Calu3 (cell line): ENCODE data around the gene KRTAP10-6. TPM values are rescaled to one million over a fixed set of nuclear protein-coding genes. Genes with fewer than 3 reads are reported as not detected.

Experiments used
- BruUV-seq: library from RNA; stranded (reverse); fragments of 400-500 nt; replicated peaks from 2 replicates; lab custom pipeline; 2021; lab: Mats Ljungman, UMichigan
- CTCF ChIA-PET: fragments of 300-600 bp; sonication (Branson Sonifier 250); formaldehyde crosslinking; loops from one replicate; lab custom pipeline; 2022; ENCODE audit warnings: antibody characterized with exemption; lab: Charles Lee
- DNase-seq: peaks from one replicate; pipeline ENCODE4 v3.0.0; 2022
- H3K27ac Mint-ChIP-seq: one replicate; pipeline ENCODE4 v1.8.0; 2022; ENCODE audit warnings: mixed read lengths; ENCODE audit not compliant: unreplicated experiment
- H3K27me3 Mint-ChIP-seq: one replicate; pipeline ENCODE4 v1.8.0; 2022; ENCODE audit warnings: mixed read lengths; ENCODE audit not compliant: unreplicated experiment
- H3K36me3 Mint-ChIP-seq: one replicate; pipeline ENCODE4 v1.8.0; 2022; ENCODE audit warnings: mild to moderate bottlenecking, moderate library complexity, mixed read lengths; ENCODE audit not compliant: insufficient read depth, unreplicated experiment
- H3K4me1 Mint-ChIP-seq: one replicate; pipeline ENCODE4 v1.8.0; 2022; ENCODE audit warnings: mild to moderate bottlenecking, low read depth, mixed read lengths; ENCODE audit not compliant: unreplicated experiment
- H3K4me3 Mint-ChIP-seq: one replicate; pipeline ENCODE4 v1.8.0; 2022; ENCODE audit warnings: mild to moderate bottlenecking, low read depth, moderate library complexity, mixed read lengths; ENCODE audit not compliant: unreplicated experiment
- H3K9me3 Mint-ChIP-seq: one replicate; pipeline ENCODE4 v1.8.0; 2022; ENCODE audit warnings: low read depth, mixed read lengths; ENCODE audit not compliant: unreplicated experiment
- intact Hi-C: fragments of 100-400 bp; cut with micrococcal nuclease; formaldehyde crosslinking; loops from one replicate; pipeline ENCODE4 v1.10.0; 2022; ENCODE audit not compliant: unreplicated experiment
- total RNA-seq: library from RNA; stranded (reverse); gene quantifications from 2 replicates; pipeline ENCODE4 v1.2.3, GENCODE V29; 2022
- TF ChIP-seq, protein P1 (sequence below): fragments of 200-600 bp; IDR thresholded peaks from one replicate; pipeline ENCODE4 v1.8.0; 2022; ENCODE audit warnings: antibody characterized with exemption; ENCODE audit not compliant: unreplicated experiment

Gene KRTAP10-6
- total RNA-seq, 1 experiment from 2014 or later, result not detected

DNA sequence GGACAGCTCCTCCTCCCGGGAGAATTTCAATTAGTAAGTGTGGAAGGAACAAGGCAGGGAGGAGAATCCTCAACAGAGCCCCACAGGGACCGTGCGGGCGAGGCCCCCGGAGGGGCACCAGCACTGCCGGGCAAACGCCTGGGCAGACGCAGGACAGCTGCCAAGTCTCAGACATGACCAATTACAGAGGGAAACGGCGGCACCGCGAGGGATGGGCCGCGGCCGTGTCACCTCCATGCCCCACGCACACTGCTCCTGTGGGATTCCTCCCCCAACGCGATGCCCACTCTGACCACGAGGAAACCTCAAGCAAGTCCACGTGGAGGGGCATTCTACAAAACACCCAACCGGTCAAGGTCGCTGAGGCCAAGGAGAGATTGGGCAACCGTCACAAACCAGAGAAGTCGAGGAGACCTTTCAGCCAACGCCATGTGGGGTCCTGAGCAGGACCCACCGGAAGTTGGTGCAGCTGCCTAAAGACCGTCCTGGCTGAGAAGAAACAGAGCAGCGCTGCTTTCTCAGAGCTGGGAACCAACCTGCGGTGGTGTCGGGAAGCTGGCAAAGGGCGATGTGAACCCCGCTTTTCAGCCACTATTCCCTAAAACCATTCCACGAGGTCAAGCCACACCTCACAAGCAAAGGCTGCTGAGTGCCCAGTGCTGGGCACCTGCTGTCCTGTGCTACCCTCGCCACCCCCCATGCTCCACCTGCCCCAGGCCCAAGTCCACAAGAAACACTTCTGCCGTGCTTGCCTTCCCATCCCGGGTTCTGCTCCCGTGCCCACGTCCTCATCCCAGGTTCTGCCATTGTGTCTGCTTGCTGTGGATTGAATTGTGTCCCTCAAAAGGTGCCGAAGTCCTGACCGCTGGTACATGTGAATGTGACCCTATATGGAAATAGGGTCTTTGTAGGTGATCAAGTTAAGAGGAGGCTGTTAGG, 20.2 kb downstream of the KRTAP10-6 start:
- CTCF ChIA-PET, result no interaction called here

DNA sequence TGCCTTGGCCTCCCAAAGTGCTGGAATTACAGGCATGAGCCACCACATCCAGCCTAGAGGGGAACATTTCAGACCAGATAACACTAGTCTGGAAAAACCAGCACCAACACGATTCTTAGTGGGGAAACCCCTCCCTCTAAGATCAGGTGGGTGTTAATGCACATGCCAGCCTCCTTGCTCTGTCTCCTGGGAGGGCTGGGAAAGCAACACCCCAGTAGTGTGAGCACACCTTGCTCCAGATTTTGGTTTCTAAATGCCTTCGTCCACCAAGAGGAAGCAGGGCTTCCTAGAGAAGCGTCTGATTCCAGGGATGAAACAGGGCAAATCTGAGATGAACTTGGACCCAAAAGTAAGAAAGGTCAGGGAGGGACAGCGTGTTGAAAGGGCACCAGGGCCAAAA, 21.0 kb downstream of the KRTAP10-6 start:
- BruUV-seq, result no TSS peak
- H3K27ac Mint-ChIP-seq, result no peak overlapping the region
- intact Hi-C loops, result no loop called here
- no peak overlapping the region for H3K4me3 Mint-ChIP-seq
- DNase-seq, result no peak
- peaks cover 6% of the 10 kb centered on the region for H3K9me3 Mint-ChIP-seq
- H3K4me1 Mint-ChIP-seq, result peaks cover 12% of the 10 kb centered on the region
- TF ChIP-seq, protein P1, sequence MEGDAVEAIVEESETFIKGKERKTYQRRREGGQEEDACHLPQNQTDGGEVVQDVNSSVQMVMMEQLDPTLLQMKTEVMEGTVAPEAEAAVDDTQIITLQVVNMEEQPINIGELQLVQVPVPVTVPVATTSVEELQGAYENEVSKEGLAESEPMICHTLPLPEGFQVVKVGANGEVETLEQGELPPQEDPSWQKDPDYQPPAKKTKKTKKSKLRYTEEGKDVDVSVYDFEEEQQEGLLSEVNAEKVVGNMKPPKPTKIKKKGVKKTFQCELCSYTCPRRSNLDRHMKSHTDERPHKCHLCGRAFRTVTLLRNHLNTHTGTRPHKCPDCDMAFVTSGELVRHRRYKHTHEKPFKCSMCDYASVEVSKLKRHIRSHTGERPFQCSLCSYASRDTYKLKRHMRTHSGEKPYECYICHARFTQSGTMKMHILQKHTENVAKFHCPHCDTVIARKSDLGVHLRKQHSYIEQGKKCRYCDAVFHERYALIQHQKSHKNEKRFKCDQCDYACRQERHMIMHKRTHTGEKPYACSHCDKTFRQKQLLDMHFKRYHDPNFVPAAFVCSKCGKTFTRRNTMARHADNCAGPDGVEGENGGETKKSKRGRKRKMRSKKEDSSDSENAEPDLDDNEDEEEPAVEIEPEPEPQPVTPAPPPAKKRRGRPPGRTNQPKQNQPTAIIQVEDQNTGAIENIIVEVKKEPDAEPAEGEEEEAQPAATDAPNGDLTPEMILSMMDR, result no peak
- peaks cover 8% of the 10 kb centered on the region for H3K36me3 Mint-ChIP-seq
- CTCF ChIA-PET, result interaction anchor here (0.5 kb wide), 1 partner anchor 36 kb away, joined by 3 read pairs; no protein-coding TSS in a partner anchor
- H3K27me3 Mint-ChIP-seq, result peaks cover 83% of the 10 kb centered on the region

More for the DNA sequence above, 20.2 kb downstream of the KRTAP10-6 start:
- intact Hi-C loops, result no loop called here
- H3K27ac Mint-ChIP-seq, result no peak overlapping the region
- peaks cover 8% of the 10 kb centered on the region for H3K36me3 Mint-ChIP-seq
- TF ChIP-seq, protein P1, result no peak
- no peak overlapping the region for H3K4me3 Mint-ChIP-seq
- no peak for DNase-seq
- no TSS peak for BruUV-seq
- peaks cover 12% of the 10 kb centered on the region for H3K4me1 Mint-ChIP-seq
- peaks cover 83% of the 10 kb centered on the region for H3K27me3 Mint-ChIP-seq
- peaks cover 6% of the 10 kb centered on the region for H3K9me3 Mint-ChIP-seq

DNA sequence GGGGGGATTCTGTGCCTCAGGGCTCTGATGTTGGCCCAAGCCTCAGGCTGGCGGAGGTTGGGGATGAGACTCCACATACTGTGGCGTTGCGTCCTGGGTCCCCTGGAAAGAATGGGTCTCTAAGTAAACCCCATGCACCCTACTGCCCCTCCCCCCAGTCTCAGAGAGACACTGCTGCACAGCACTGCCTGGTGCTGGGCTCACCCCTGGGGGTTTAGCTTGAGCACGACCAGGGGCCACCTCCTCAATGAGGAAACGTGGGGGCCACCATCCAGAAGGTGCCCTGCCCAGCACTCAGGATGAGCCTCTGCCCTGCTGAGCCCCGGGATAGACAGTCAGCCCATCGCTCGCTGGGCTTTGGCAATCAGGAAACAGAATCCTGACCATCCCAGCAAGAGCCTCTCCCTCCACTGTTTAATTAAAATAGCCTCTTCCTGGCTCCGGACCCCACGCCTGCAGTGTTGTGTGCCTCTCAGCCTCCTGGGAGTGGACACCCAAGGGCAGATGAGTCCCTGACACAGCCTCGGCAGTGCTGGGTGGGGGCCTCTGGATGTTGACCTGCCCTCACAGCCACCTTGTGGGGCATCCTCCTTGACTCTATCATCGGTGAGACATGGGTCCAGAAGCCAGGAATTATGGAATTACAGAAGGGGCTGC, 22.3 kb downstream of the KRTAP10-6 start:
- no TSS peak for BruUV-seq
- Mint-ChIP-seq H3K27ac (no peak overlapping the region), H3K36me3 (peaks cover 7% of the 10 kb centered on the region), H3K9me3 (peaks cover 6% of the 10 kb centered on the region), H3K4me3 (no peak overlapping the region), H3K4me1 (peaks cover 9% of the 10 kb centered on the region), H3K27me3 (peaks cover 76% of the 10 kb centered on the region)
- CTCF ChIA-PET, result no interaction called here
- DNase-seq, result no peak
- intact Hi-C loops, result no loop called here
- TF ChIP-seq, protein P1, result no peak

DNA sequence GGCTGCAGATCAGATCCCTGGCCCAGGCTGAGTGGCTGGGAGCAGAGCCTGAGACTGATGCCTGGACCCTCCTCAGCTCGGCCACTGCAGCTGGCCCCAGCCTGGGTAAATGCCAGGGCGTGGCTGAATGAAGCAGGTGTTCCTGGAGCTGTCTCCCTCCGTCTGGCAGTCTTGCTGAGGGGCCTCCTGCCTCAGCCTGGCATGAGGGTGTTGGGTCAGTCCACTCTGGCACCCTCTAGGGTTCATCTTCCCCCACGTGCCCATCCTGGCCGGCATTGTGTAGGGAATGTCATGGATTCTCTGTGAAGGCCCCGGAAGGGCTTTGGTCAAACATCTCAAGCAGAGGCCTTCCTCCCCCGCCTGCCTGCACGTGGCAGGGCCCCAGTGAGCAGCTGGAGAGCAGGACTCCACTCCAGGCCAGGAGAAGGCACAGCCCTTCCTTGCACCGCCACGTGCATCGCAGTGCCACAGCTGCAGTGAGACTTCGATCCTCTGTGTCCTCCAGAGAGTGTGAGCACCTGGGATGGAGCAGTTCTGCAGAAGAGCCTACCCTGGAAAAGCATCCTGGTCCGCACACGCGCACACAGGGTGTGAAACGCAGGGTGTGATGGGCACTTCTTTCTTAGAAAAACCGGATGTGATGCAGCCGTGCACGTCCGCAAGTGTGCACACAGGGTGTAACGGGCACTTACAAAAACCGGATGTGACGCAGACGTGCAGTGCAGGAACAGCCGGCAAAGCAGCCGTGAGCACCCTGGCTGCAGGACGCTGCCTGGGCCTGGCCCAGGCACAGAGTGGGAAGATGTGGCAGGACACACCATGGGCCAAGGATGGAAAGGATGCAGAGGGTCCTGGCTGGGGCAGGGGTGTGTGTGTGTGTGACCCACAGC, 23.4 kb downstream of the KRTAP10-6 start:
- no TSS peak for BruUV-seq
- Mint-ChIP-seq H3K4me1 (no peaks in the 10 kb centered on the region), H3K9me3 (peaks cover 6% of the 10 kb centered on the region), H3K27me3 (peaks cover 71% of the 10 kb centered on the region), H3K27ac (no peak overlapping the region), H3K36me3 (no peaks in the 10 kb centered on the region), H3K4me3 (no peak overlapping the region)
- CTCF ChIA-PET, result no interaction called here
- no peak for DNase-seq
- TF ChIP-seq, protein P1, result no peak
- intact Hi-C loops, result no loop called here
